ENCODE measurements around the gene YIPF7. TPM values are rescaled to one million over a fixed set of nuclear protein-coding genes. Genes with fewer than 3 reads are reported as not detected.

YIPF7 gene
- not detected in 2 replicates for total RNA-seq

GRCh38 chr4:44651425-44651824 lies at the start of gene YIPF7:
YIPF7 (minus strand) TSS chr4:44651625; CDS start chr4:44650100, 1,525 bp downstream.

GRCh38 chr4:44678094-44679041 lies 26.9 kb upstream of the YIPF7 start, which contains the start of gene GUF1:
GUF1 (plus strand) TSS chr4:44678420; CDS start chr4:44678623, 203 bp downstream.

Other genes starting within 250 kb of the YIPF7 start
- gene KCTD8, start 202.8 kb downstream of the YIPF7 start, total RNA-seq, result 2.3 and 4.2 TPM in 2 replicates
- 4.5 and 13.7 TPM in 2 replicates for gene GUF1, start 26.8 kb upstream of the YIPF7 start, total RNA-seq
- 13.4 and 17.8 TPM in 2 replicates for gene GNPDA2, start 74.9 kb upstream of the YIPF7 start, total RNA-seq